Measurements from ENCODE around the gene UST.

UST gene

GRCh38 chr6:149075616-149076354 is 329.0 kb downstream of the UST start:
- no peak for TF ChIP-seq CTCF (IDR thresholded peaks at IDR 0.05; ENCODE audit: low read depth, low read length)
- no peaks in the 10 kb centered on the region for H3K9me3 ChIP-seq
- no peak for DNase-seq
- peaks cover 3% of the 10 kb centered on the region for H3K4me1 ChIP-seq
- peaks cover 5% of the 10 kb centered on the region for H3K27me3 ChIP-seq
- no peaks in the 10 kb centered on the region for H3K36me3 ChIP-seq
- H3K4me3 ChIP-seq (ENCODE audit: low read depth, low read length), result no peak overlapping the region

DNA sequence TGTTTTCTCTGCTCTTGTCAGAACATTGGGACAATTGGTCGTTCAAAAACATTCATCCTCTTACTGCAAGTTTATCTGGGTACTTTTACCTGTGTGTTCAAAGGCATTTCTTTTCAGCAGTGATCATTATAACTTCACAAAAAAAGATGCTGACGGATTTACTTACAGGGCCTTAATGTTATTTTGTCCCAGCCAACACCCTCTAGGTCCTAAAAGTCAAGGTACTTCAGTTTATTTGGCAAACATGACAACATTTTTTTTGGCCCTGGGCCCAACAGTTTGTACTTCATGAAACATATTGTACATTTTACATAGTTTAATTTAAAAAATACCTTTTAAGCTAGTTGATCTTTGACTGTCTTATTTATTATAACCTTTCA is 329.5 kb downstream of the UST start:
- no peak for TF ChIP-seq CTCF (IDR thresholded peaks at IDR 0.05; ENCODE audit: low read depth, low read length)
- Histone ChIP-seq H3K27me3 (peaks cover 5% of the 10 kb centered on the region), H3K9me3 (no peaks in the 10 kb centered on the region), H3K4me1 (peaks cover 3% of the 10 kb centered on the region), H3K4me3 (ENCODE audit: low read depth, low read length) (no peak overlapping the region), H3K36me3 (no peaks in the 10 kb centered on the region)
- no peak for DNase-seq

GRCh38 chr6:149077208-149077607 is 330.4 kb downstream of the UST start:
- no peak overlapping the region for H3K4me3 ChIP-seq (ENCODE audit: low read depth, low read length)
- no peaks in the 10 kb centered on the region for H3K36me3 ChIP-seq
- no peaks in the 10 kb centered on the region for H3K27me3 ChIP-seq
- H3K4me1 ChIP-seq, result peaks cover 3% of the 10 kb centered on the region
- H3K9me3 ChIP-seq, result no peaks in the 10 kb centered on the region
- TF ChIP-seq CTCF (IDR thresholded peaks at IDR 0.05; ENCODE audit: low read depth, low read length), result no peak
- DNase-seq, result no peak

- Histone ChIP-seq H3K4me3 (ENCODE audit: low read depth, low read length) (no peak overlapping the region), H3K4me1 (peaks cover 6% of the 10 kb centered on the region)
These were observed 331.5 kb downstream of the UST start for GRCh38 chr6:149078211-149078782.

DNA sequence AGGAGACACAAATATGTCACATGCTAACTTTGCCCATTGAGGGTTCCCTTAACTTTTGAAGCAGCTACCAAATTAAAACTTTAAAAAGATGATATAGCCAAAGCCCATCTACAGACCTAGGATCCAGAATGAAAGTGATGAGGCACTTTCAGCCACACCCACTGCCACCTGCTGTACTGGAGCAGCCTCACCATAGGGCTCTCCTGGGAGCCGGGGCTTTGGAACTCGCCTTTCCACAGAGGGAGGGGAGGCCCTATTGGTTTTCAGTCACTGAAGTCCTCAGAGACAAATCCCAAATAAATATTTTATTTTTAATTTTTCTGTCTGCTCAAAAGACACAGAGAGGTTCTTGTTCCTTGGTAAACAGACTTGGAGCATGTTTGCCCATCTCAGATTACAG is 332.6 kb downstream of the UST start:
- Histone ChIP-seq H3K36me3 (no peaks in the 10 kb centered on the region), H3K9me3 (no peaks in the 10 kb centered on the region), H3K27me3 (no peaks in the 10 kb centered on the region), H3K4me3 (ENCODE audit: low read depth, low read length) (no peak overlapping the region), H3K4me1 (peaks cover 6% of the 10 kb centered on the region)
- DNase-seq, result no peak
- no peak for TF ChIP-seq CTCF (IDR thresholded peaks at IDR 0.05; ENCODE audit: low read depth, low read length)

More at GRCh38 chr6:149078211-149078782, 331.5 kb downstream of the UST start:
- Histone ChIP-seq H3K27me3 (no peaks in the 10 kb centered on the region), H3K9me3 (no peaks in the 10 kb centered on the region), H3K36me3 (no peaks in the 10 kb centered on the region)
- no peak for DNase-seq
- no peak for TF ChIP-seq CTCF (IDR thresholded peaks at IDR 0.05; ENCODE audit: low read depth, low read length)

DNA sequence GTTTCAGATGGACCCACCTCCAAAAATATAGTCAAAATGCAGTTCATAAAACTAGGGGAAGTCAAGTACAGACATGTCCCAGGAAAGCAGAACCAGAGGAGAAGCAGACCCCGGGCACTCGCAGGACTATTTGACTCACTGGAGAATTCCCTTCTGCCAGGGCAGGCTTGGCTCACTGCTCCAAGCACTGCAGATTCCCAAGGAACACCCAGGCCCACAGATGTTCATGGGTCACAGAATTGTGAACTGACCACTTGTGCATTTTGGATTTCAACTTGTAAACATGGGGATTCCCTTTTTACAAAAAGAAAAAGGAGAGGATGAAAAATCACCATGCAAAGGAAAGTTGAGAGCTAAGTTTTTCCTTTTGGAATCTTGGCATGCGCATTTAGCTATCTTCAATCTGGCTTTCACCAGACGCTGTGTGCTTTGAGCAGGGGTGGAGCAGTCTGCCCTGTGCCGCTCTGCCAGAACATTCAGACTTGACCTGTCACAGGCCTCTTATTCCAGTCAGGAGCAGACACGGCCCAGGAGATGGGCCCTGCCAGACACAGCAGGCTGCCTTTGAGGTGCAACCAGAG is 333.2 kb downstream of the UST start:
- H3K27me3 ChIP-seq, result no peaks in the 10 kb centered on the region
- peak; percentile 72 for DNase-seq
- H3K4me3 ChIP-seq (ENCODE audit: low read depth, low read length), result no peak overlapping the region
- H3K4me1 ChIP-seq, result peaks cover 6% of the 10 kb centered on the region
- no peaks in the 10 kb centered on the region for H3K36me3 ChIP-seq
- TF ChIP-seq CTCF (IDR thresholded peaks at IDR 0.05; ENCODE audit: low read depth, low read length), result no peak
- H3K9me3 ChIP-seq, result no peaks in the 10 kb centered on the region

Data from BE2C (cell line).